OCI-LY7 (cell line): ENCODE measurements around the gene HERC5. TPM values are rescaled to one million over a fixed set of nuclear protein-coding genes. Genes with fewer than 3 reads are reported as not detected.
A peak's percentile ranks its signal among the peaks of the same experiment; 100 is the strongest.

Experiments
- BruUV-seq: library from RNA; stranded (reverse); fragments of 400-500 nt; replicated peaks from 2 replicates; lab custom pipeline; 2021; lab: Mats Ljungman, UMichigan
- CTCF ChIA-PET: fragments of 300-600 bp; sonication (Branson Sonifier 250); formaldehyde crosslinking; loops from one replicate; lab custom pipeline; 2022; ENCODE audit warnings: antibody characterized with exemption; ENCODE audit not compliant: unreplicated experiment; lab: Charles Lee
- POLR2A ChIA-PET: fragments of 300-600 bp; sonication (Branson Sonifier 250); formaldehyde crosslinking; loops from one replicate; lab custom pipeline; 2022; ENCODE audit warnings: antibody characterized with exemption; lab: Charles Lee
- DNase-seq: peaks from one replicate; pipeline ENCODE4 v3.0.0-alpha.2; 2015; ENCODE audit warnings: low spot score
- H2AFZ ChIP-seq: fragments of 200-600 bp; sonication (generic), shearing (Covaris generic); 2 replicates; pipeline ENCODE4 v1.6.1; 2014; ENCODE audit warnings: mild to moderate bottlenecking, antibody characterized with exemption, low read length, moderate library complexity
- H3K27ac ChIP-seq: fragments of 200-600 bp; sonication (generic); 2 replicates; pipeline ENCODE4 v1.5.1; 2014; ENCODE audit warnings: mixed run types, low read depth, mild to moderate bottlenecking, moderate library complexity, low read length, inconsistent platforms; ENCODE audit not compliant: poor library complexity, severe bottlenecking
- H3K36me3 ChIP-seq: fragments of 200-600 bp; sonication (generic); 2 replicates; pipeline ENCODE4 v1.6.1; 2014; ENCODE audit warnings: mild to moderate bottlenecking, antibody characterized with exemption, low read length, moderate library complexity, mixed read lengths; ENCODE audit not compliant: insufficient read depth
- H3K4me1 ChIP-seq: fragments of 200-600 bp; sonication (generic); 2 replicates; pipeline ENCODE4 v1.5.1; 2014; ENCODE audit warnings: mild to moderate bottlenecking, low read length; ENCODE audit not compliant: insufficient read depth, poor library complexity, severe bottlenecking
- H3K4me2 ChIP-seq: fragments of 200-600 bp; sonication (generic); 2 replicates; pipeline ENCODE4 v1.6.1; 2014; ENCODE audit warnings: mild to moderate bottlenecking, low read length
- H3K4me3 ChIP-seq: fragments of 200-600 bp; sonication (generic); 2 replicates; pipeline ENCODE4 v1.5.1; 2014; ENCODE audit warnings: mild to moderate bottlenecking, low read depth, low read length; ENCODE audit not compliant: poor library complexity, severe bottlenecking
- H3K79me2 ChIP-seq: fragments of 200-600 bp; sonication (generic); 2 replicates; pipeline ENCODE4 v1.6.1; 2016; ENCODE audit warnings: low read depth, mild to moderate bottlenecking, low read length, moderate library complexity, mixed read lengths; ENCODE audit not compliant: insufficient read depth
- H3K9me2 ChIP-seq: fragments of 200-600 bp; sonication (generic); 2 replicates; pipeline ENCODE4 v1.6.1; 2016; ENCODE audit warnings: mild to moderate bottlenecking, low read length, mixed read lengths; ENCODE audit not compliant: insufficient read depth
- H3K9me3 ChIP-seq: fragments of 200-600 bp; sonication (generic); 2 replicates; pipeline ENCODE4 v1.6.1; 2014; ENCODE audit warnings: mild to moderate bottlenecking, mixed run types, low read length, mixed read lengths
- H4K20me1 ChIP-seq: fragments of 200-600 bp; sonication (generic); 2 replicates; pipeline ENCODE4 v1.6.1; 2014; ENCODE audit warnings: mild to moderate bottlenecking, antibody characterized with exemption, low read length, moderate library complexity, mixed read lengths; ENCODE audit not compliant: insufficient read depth
- CTCF ChIP-seq: fragments of 200-600 bp; sonication (generic); conservative IDR thresholded peaks from 2 replicates; pipeline ENCODE4 v1.5.1; 2014; ENCODE audit warnings: mild to moderate bottlenecking, antibody characterized with exemption, low read length, moderate library complexity, mixed read lengths
- EZH2phosphoT487 ChIP-seq: fragments of 200-600 bp; sonication (generic); IDR thresholded peaks from 2 replicates; pipeline ENCODE4 v1.6.1; 2018; ENCODE audit warnings: low read depth, borderline replicate concordance, mild to moderate bottlenecking, mixed run types, antibody characterized with exemption, low read length, moderate library complexity, mixed read lengths
- intact Hi-C: fragments of 100-400 bp; cut with micrococcal nuclease; formaldehyde crosslinking; loops from one replicate; pipeline ENCODE4 v1.10.0; 2022; ENCODE audit not compliant: unreplicated experiment
- total RNA-seq, 2 experiments: library from RNA; depleted of rRNA in 1 of 2; stranded (reverse); fragments of >200 nt in 1 of 2; shearing (Covaris generic) in 1 of 2; gene quantifications; 2 replicates each; pipeline ENCODE4 v1.2.3, GENCODE V29; 2014 to 2022

HERC5 gene
- total RNA-seq, 2 experiments from 2014 or later = not detected

GRCh38 chr4:88522702-88523324 is 65.9 kb downstream of the HERC5 start:
- Histone ChIP-seq H3K4me1 (no peaks in the 10 kb centered on the region), H3K9me2 (no peaks in the 10 kb centered on the region), H3K4me3 (peak overlapping the region; percentile 78), H2AFZ (peak overlapping the region; percentile 69), H3K9me3 (no peaks in the 10 kb centered on the region), H3K79me2 (peaks cover 11% of the 10 kb centered on the region; the same call in 1 of the 2 replicates), H3K36me3 (peaks cover 13% of the 10 kb centered on the region), H3K27ac (no peak overlapping the region), H4K20me1 (no peaks in the 10 kb centered on the region), H3K4me2 (peak overlapping the region; percentile 65)
- DNase-seq = peak; percentile 13
- intact Hi-C loops = loop anchor here (5.0 kb wide), 3 partner anchors 146 to 671 kb away; partner anchors contain the start of genes HERC6 and PPM1K
- CTCF ChIA-PET = no interaction called here
- POLR2A ChIA-PET = interaction anchor here (0.6 kb wide), 1 partner anchor 105 kb away, joined by 3 read pairs; no protein-coding TSS in a partner anchor
- no TSS peak for BruUV-seq
- TF ChIP-seq CTCF = no peak

- POLR2A ChIA-PET = interaction anchor here (0.6 kb wide), 2 partner anchors 106 to 383 kb away, joined by 3 read pairs; no protein-coding TSS in a partner anchor
Measured at GRCh38 chr4:88523325-88524129, 66.6 kb downstream of the HERC5 start, which contains the start of gene PYURF. Gene PYURF (minus strand): TSS chr4:88523776. CDS start chr4:88523700, 76 bp downstream.

More at GRCh38 chr4:88523325-88524129, 66.6 kb downstream of the HERC5 start, which contains the start of gene PYURF:
- H3K4me1 ChIP-seq = no peaks in the 10 kb centered on the region
- BruUV-seq = no TSS peak
- no peak within 1 kb of the TSS for H3K27ac ChIP-seq
- DNase-seq = peak; percentile 80
- CTCF ChIA-PET = no interaction called here
- peaks cover 11% of the 10 kb centered on the region; the same call in 1 of the 2 replicates for H3K79me2 ChIP-seq
- no peaks in the 10 kb centered on the region for H3K9me3 ChIP-seq
- H3K9me2 ChIP-seq = no peaks in the 10 kb centered on the region
- peak within 1 kb of the TSS; percentile 65 for H3K4me2 ChIP-seq
- TF ChIP-seq CTCF (no peak), EZH2phosphoT487 (no peak)
- H3K36me3 ChIP-seq = peaks cover 13% of the 10 kb centered on the region
- H3K4me3 ChIP-seq = peak within 1 kb of the TSS; percentile 78
- H4K20me1 ChIP-seq = no peaks in the 10 kb centered on the region
- peak within 1 kb of the TSS; percentile 78 for H2AFZ ChIP-seq
- intact Hi-C loops = loop anchor here (5.0 kb wide), 3 partner anchors 146 to 671 kb away; partner anchors contain the start of genes HERC6 and PPM1K
